K562 (cell line): Measurements from ENCODE around the gene TIPARP. TPM values are rescaled to one million over a fixed set of nuclear protein-coding genes. Genes with fewer than 3 reads are reported as not detected.

Experiments
- ATAC-seq: fragments of 200-7000 bp; cut with Tn5 transposase; 3 replicates; pipeline ENCODE4 v1.9.1; 2020; ENCODE audit warnings: moderate library complexity
- BruUV-seq: library from RNA; stranded (reverse); fragments of 400-500 nt; replicated peaks from 2 replicates; lab custom pipeline; 2021; lab: Mats Ljungman, UMichigan
- CTCF ChIA-PET: fragments of 300-600 bp; formaldehyde crosslinking; extraction: SDS; loops from one replicate; lab custom pipeline; 2021; ENCODE audit warnings: low intra/inter-chr PET ratio; lab: Yijun Ruan, JAX
- POLR2A ChIA-PET: fragments of 300-600, 350-650 bp; sonication (Branson Sonifier 250); formaldehyde crosslinking; extraction: SDS; loops from one replicate; lab custom pipeline; 2021; ENCODE audit warnings: antibody characterized with exemption, inconsistent platforms; lab: Yijun Ruan, JAX
- DNase-seq, 4 experiments: peaks; one replicate each; pipeline versions ENCODE4 v3.0.0 to v3.0.0-alpha.2; 2011 to 2018; ENCODE audit warnings: low spot score in 3 of 4, mixed read lengths in 3 of 4; ENCODE audit errors: extremely low read depth in 1 of 4
- FAIRE-seq: peaks from 2 replicates; lab custom pipeline; 2011; peaks lifted over from hg19 to GRCh38; lab: Jason Lieb, UNC
- H2AFZ ChIP-seq: 2 replicates; pipeline ENCODE4 v1.6.0; 2011; ENCODE audit warnings: low read depth, low read length, control low read depth, inconsistent platforms
- H3K27ac ChIP-seq: fragments of 200-600 bp; 3 replicates; pipeline ENCODE4 v1.8.0; 2011; ENCODE audit warnings: low read depth, mild to moderate bottlenecking, control low read depth, inconsistent platforms, low read length, moderate library complexity, mixed read lengths; ENCODE audit errors: extremely low read depth
- H3K27me3 ChIP-seq, 2 experiments: fragments of 300-600 bp in 1 of 2; 2 replicates in 1 of 2; 3 replicates in 1 of 2; pipeline versions ENCODE4 v1.6.0 to v1.8.0; 2011; ENCODE audit warnings: inconsistent platforms in 2 of 2, low read length in 2 of 2, mild to moderate bottlenecking in 1 of 2, mixed read lengths in 1 of 2, moderate library complexity in 1 of 2; ENCODE audit not compliant: control insufficient read depth in 2 of 2, insufficient read depth in 2 of 2
- H3K36me3 ChIP-seq: fragments of 300-600 bp; 3 replicates; pipeline ENCODE4 v1.8.0; 2011; ENCODE audit warnings: mild to moderate bottlenecking, low read length, inconsistent platforms; ENCODE audit not compliant: control insufficient read depth, insufficient read depth
- H3K4me1 ChIP-seq, 2 experiments: fragments of 200-600 bp in 1 of 2; replicated peaks in 1 of 2; 2 replicates in 1 of 2; 3 replicates in 1 of 2; pipeline versions ENCODE4 v1.5.1 to v1.8.0; 2011; ENCODE audit warnings: inconsistent platforms in 2 of 2, low read length in 2 of 2, mild to moderate bottlenecking in 1 of 2, mixed read lengths in 1 of 2, moderate library complexity in 1 of 2; ENCODE audit not compliant: control insufficient read depth in 2 of 2, insufficient read depth in 2 of 2
- H3K4me2 ChIP-seq: 2 replicates; pipeline ENCODE4 v1.6.1; 2011; ENCODE audit warnings: low read length, control low read depth, inconsistent platforms, mixed read lengths; ENCODE audit not compliant: insufficient read depth
- H3K4me3 ChIP-seq: fragments of 200-600 bp; sonication (generic), shearing (Covaris generic); 2 replicates; pipeline ENCODE4 v1.5.1; 2016; ENCODE audit warnings: control low read depth, inconsistent platforms
- H3K79me2 ChIP-seq: fragments of 200-600 bp; 3 replicates; pipeline ENCODE4 v1.8.0; 2011; ENCODE audit warnings: low read length, inconsistent platforms; ENCODE audit not compliant: control insufficient read depth, insufficient read depth
- H3K9ac ChIP-seq, 2 experiments: 2 replicates each; pipeline versions ENCODE4 v1.6.0 to v1.6.1; 2011; ENCODE audit warnings: low read depth in 2 of 2, low read length in 2 of 2, control low read depth in 1 of 2, inconsistent platforms in 1 of 2, mild to moderate bottlenecking in 1 of 2, mixed read lengths in 1 of 2; ENCODE audit not compliant: insufficient read depth in 1 of 2
- H3K9me1 ChIP-seq: one replicate; pipeline ENCODE4 v1.6.0; 2011; ENCODE audit warnings: inconsistent platforms, mild to moderate bottlenecking, low read length, moderate library complexity; ENCODE audit not compliant: control insufficient read depth, insufficient read depth
- H3K9me3 ChIP-seq: replicated peaks from 2 replicates; pipeline ENCODE4 v1.5.1; 2011; ENCODE audit warnings: low read depth, low read length, inconsistent platforms; ENCODE audit not compliant: control insufficient read depth, insufficient read depth
- H4K20me1 ChIP-seq: replicated peaks from 2 replicates; pipeline ENCODE4 v1.6.1; 2011; ENCODE audit warnings: low read length, inconsistent platforms, mixed read lengths; ENCODE audit not compliant: control insufficient read depth, insufficient read depth
- CTCFL ChIP-seq: IDR thresholded peaks from 2 replicates; pipeline ENCODE4 v1.6.1; 2011; ENCODE audit warnings: borderline replicate concordance, low read depth, mild to moderate bottlenecking, moderate library complexity, low read length; ENCODE audit not compliant: insufficient read depth, poor library complexity, severe bottlenecking
- RBM34 ChIP-seq: fragments of 200-400 bp; formaldehyde crosslinking; IDR thresholded peaks from 2 replicates; pipeline ENCODE4 v1.6.1; 2018; ENCODE audit warnings: low read length, borderline replicate concordance; ENCODE audit not compliant: insufficient read depth
- SAFB ChIP-seq: fragments of 200-400 bp; formaldehyde crosslinking; IDR thresholded peaks from 2 replicates; pipeline ENCODE4 v1.6.1; 2017; ENCODE audit warnings: low read depth, low read length, borderline replicate concordance
- SMARCB1 ChIP-seq: IDR thresholded peaks from 2 replicates; pipeline ENCODE4 v1.6.1; 2011; ENCODE audit warnings: improper control_type of control experiment, low read depth; ENCODE audit not compliant: insufficient read length
- SRSF1 ChIP-seq: fragments of 200-400 bp; formaldehyde crosslinking; IDR thresholded peaks from 2 replicates; pipeline ENCODE4 v1.6.1; 2017; ENCODE audit warnings: mild to moderate bottlenecking, low read depth, low read length, moderate library complexity
- SRSF7 ChIP-seq: fragments of 200-400 bp; formaldehyde crosslinking; optimal IDR thresholded peaks from 2 replicates; pipeline ENCODE3; 2017; ENCODE audit warnings: mild to moderate bottlenecking, low read depth, low read length
- TCF7L2 ChIP-seq: fragments of 150-350 bp; IDR thresholded peaks from 2 replicates; pipeline ENCODE4 v1.6.1; 2016; ENCODE audit warnings: low read depth, mild to moderate bottlenecking, low read length, moderate library complexity
- TCFL5 ChIP-seq: fragments of 250-450 bp; sonication (Bioruptor Pico); conservative IDR thresholded peaks from 2 replicates; pipeline ENCODE4 v1.6.1; 2021; ENCODE audit warnings: mild to moderate bottlenecking, moderate library complexity, matching md5 sums
- ZNF589 ChIP-seq: fragments of 200-800 bp; sonication (Bioruptor generic); IDR thresholded peaks from 2 replicates; pipeline ENCODE4 v1.6.1; 2016; ENCODE audit warnings: low read depth, missing genetic modification characterization, missing compliant biosample characterization
- WGBS: fragments of 100-300 bp; shearing (Covaris generic); methylation state at CpG from one replicate; pipeline ENCODE4 v1.1.6; 2016; ENCODE audit warnings: low coverage, mixed read lengths; ENCODE audit not compliant: insufficient coverage; ENCODE audit errors: missing lambda C conversion rate; 5-methylcytosine and 5-hydroxymethylcytosine counted together
- in situ Hi-C: fragments of 300-500 bp; cut with MboI; formaldehyde crosslinking; loops from 4 replicates; pipeline ENCODE4 v1.15.0; 2018; ENCODE audit warnings: inconsistent platforms, mixed read lengths
- intact Hi-C: fragments of 100-400 bp; cut with micrococcal nuclease; formaldehyde crosslinking; loops from 2 replicates; pipeline ENCODE4 v1.14.2; 2022
- polyA plus RNA-seq, 8 experiments: library from polyadenylated mRNA; depleted of rRNA in 4 of 8; stranded (reverse) in 5 of 8; unstranded in 3 of 8; fragments of >200 nt; fragmentation: Nextera tagmentation in 2 of 8; fragmentation: Illumina TruSeq in 1 of 8; extraction: Ambion mirVana in 2 of 8; extraction: Trizol in 1 of 8; gene quantifications; 2 replicates each; pipeline versions ENCODE4 v1.2.1 to v1.2.3, GENCODE V29; 2011 to 2014; ENCODE audit warnings: inconsistent platforms in 1 of 8, missing spikeins in 1 of 8
- total RNA-seq, 7 experiments: library from RNA; depleted of rRNA in 6 of 7; stranded (reverse); fragments of >200 nt in 6 of 7; fragmentation: Illumina TruSeq in 2 of 7; extraction: Trizol in 2 of 7; gene quantifications; 2 replicates each; pipeline versions ENCODE4 v1.2.1 to v1.2.3, GENCODE V29; 2011 to 2021; ENCODE audit warnings: low replicate concordance in 1 of 7

Gene TIPARP
- total and polyA plus RNA-seq, 9 of the 15 experiments (the other 6 are each of a cell fraction or from before 2014, with no cell fraction given), result 2.4 to 29.4 (median 15.1) TPM

- Histone ChIP-seq H3K4me1 (peaks cover 10 to 23% of the 10 kb centered on the region in 2 experiments; a peak in 4 of 5 replicates), H3K27ac (no peak overlapping the region), H2AFZ (no peak overlapping the region), H3K79me2 (peaks cover 5% of the 10 kb centered on the region), H3K9me3 (no peaks in the 10 kb centered on the region; the same call in 1 of the 2 replicates), H3K27me3 (no peaks in the 10 kb centered on the region), H4K20me1 (no peaks in the 10 kb centered on the region; the same call in 1 of the 2 replicates), H3K9ac (no peak overlapping the region), H3K4me3 (no peak overlapping the region), H3K9me1 (peaks cover 3% of the 10 kb centered on the region), H3K36me3 (no peaks in the 10 kb centered on the region), H3K4me2 (no peak overlapping the region)
- ATAC-seq (no peak), FAIRE-seq (no peak), DNase-seq (no peak)
- BruUV-seq, result no TSS peak
- in situ Hi-C loops, result loop anchor here (25.0 kb wide), 1 partner anchor 658 kb away; no protein-coding TSS in a partner anchor
- ChIA-PET POLR2A (no interaction called here), CTCF (no interaction called here)
- no peak for TF ChIP-seq SMARCB1
- intact Hi-C loops, result loop anchor here (5.0 to 10.0 kb wide), 2 partner anchors 205 to 518 kb away; no protein-coding TSS in a partner anchor
- WGBS, result 91% methylated on average over 2 of the region's 2 CpGs
These were observed 4.3 kb upstream of the TIPARP start for GRCh38 chr3:156670077-156670476.

- Histone ChIP-seq H3K27me3 (no peaks in the 10 kb centered on the region), H3K9ac (no peak overlapping the region), H3K27ac (no peak overlapping the region), H4K20me1 (peaks cover 1% of the 10 kb centered on the region; the same call in 1 of the 2 replicates), H3K4me2 (no peak overlapping the region), H3K79me2 (peaks cover 10% of the 10 kb centered on the region), H3K9me1 (peaks cover 3% of the 10 kb centered on the region), H3K4me3 (no peak overlapping the region), H3K36me3 (no peaks in the 10 kb centered on the region), H2AFZ (no peak overlapping the region), H3K4me1 (peaks cover 16 to 17% of the 10 kb centered on the region in 2 experiments; a peak in 4 of 5 replicates), H3K9me3 (no peaks in the 10 kb centered on the region; the same call in 1 of the 2 replicates)
- DNase-seq, result no peak
- POLR2A ChIA-PET, result interaction anchor here (2.0 kb wide), 1 partner anchor 10 kb away, joined by 6 read pairs; no protein-coding TSS in a partner anchor
- TF ChIP-seq ZNF589 (CRISPR knock-in tag) (no peak), TCFL5 (CRISPR knock-in tag) (no peak), SRSF7 (no peak), CTCFL (no peak), RBM34 (no peak), TCF7L2 (no peak), SRSF1 (no peak), SAFB (no peak)
- ATAC-seq, result no peak
- in situ Hi-C loops, result loop anchor here (25.0 kb wide), 1 partner anchor 658 kb away; no protein-coding TSS in a partner anchor
- BruUV-seq, result no TSS peak
- WGBS, result 75% methylated on average over 4 of the region's 4 CpGs
- intact Hi-C loops, result loop anchor here (5.0 to 10.0 kb wide), 2 partner anchors 206 to 518 kb away; no protein-coding TSS in a partner anchor
- CTCF ChIA-PET, result no interaction called here
- FAIRE-seq, result no peak
These were observed 3.7 kb upstream of the TIPARP start for GRCh38 chr3:156670652-156671051.
